Glutamatergic neuron (in vitro differentiated cells): ENCODE measurements around the gene BRI3. TPM values are rescaled to one million over a fixed set of nuclear protein-coding genes. Genes with fewer than 3 reads are reported as not detected.

Experiments used
- DNase-seq: peaks from one replicate; pipeline ENCODE4 v3.0.0; 2022
- H3K27ac Mint-ChIP-seq: one replicate; pipeline ENCODE4 v1.8.0; 2020; ENCODE audit warnings: mild to moderate bottlenecking, mixed read lengths, inconsistent platforms; ENCODE audit not compliant: unreplicated experiment
- H3K27me3 Mint-ChIP-seq: one replicate; pipeline ENCODE4 v1.8.0; 2020; ENCODE audit warnings: mild to moderate bottlenecking, moderate library complexity, mixed read lengths, inconsistent platforms; ENCODE audit not compliant: unreplicated experiment
- H3K36me3 Mint-ChIP-seq: one replicate; pipeline ENCODE4 v1.8.0; 2020; ENCODE audit warnings: mild to moderate bottlenecking, mixed read lengths, inconsistent platforms; ENCODE audit not compliant: unreplicated experiment
- H3K4me1 Mint-ChIP-seq: one replicate; pipeline ENCODE4 v1.8.0; 2020; ENCODE audit warnings: mild to moderate bottlenecking, low read depth, mixed read lengths, inconsistent platforms; ENCODE audit not compliant: unreplicated experiment
- H3K4me3 Mint-ChIP-seq: one replicate; pipeline ENCODE4 v1.8.0; 2020; ENCODE audit warnings: mild to moderate bottlenecking, mixed read lengths, inconsistent platforms; ENCODE audit not compliant: unreplicated experiment
- H3K9me3 Mint-ChIP-seq: one replicate; pipeline ENCODE4 v1.8.0; 2020; ENCODE audit warnings: mild to moderate bottlenecking, moderate library complexity, mixed read lengths, inconsistent platforms; ENCODE audit not compliant: unreplicated experiment
- CTCF ChIP-seq: fragments of 200-600 bp; sonication (generic); IDR thresholded peaks from one replicate; pipeline ENCODE4 v1.5.0; 2021; ENCODE audit not compliant: partially characterized antibody, unreplicated experiment
- total RNA-seq: library from RNA; stranded (reverse); fragmentation: NEBNext Ultra II Directional; extraction: Animal tissue kit (Norgen Biotek cat#: 25700); gene quantifications from one replicate; pipeline ENCODE4 v1.2.1, GENCODE V29; 2021; ENCODE audit not compliant: unreplicated experiment

Gene BRI3
- total RNA-seq, 1 donor from 2014 or later = 176 TPM

GRCh38 chr7:98305951-98306535 lies 24.6 kb downstream of the BRI3 start:
- Mint-ChIP-seq H3K9me3 (peaks cover 4% of the 10 kb centered on the region), H3K27me3 (peaks cover under 1% of the 10 kb centered on the region), H3K27ac (no peak overlapping the region), H3K36me3 (no peaks in the 10 kb centered on the region), H3K4me1 (peaks cover 4% of the 10 kb centered on the region), H3K4me3 (no peak overlapping the region)
- no peak for DNase-seq
- TF ChIP-seq CTCF = no peak

GRCh38 chr7:98307971-98308466 lies 26.5 kb downstream of the BRI3 start:
- Mint-ChIP-seq H3K27ac (no peak overlapping the region), H3K36me3 (no peaks in the 10 kb centered on the region), H3K4me3 (no peak overlapping the region), H3K4me1 (peaks cover 3% of the 10 kb centered on the region), H3K27me3 (no peaks in the 10 kb centered on the region), H3K9me3 (peaks cover 3% of the 10 kb centered on the region)
- TF ChIP-seq CTCF = no peak
- DNase-seq = no peak

- H3K4me3 Mint-ChIP-seq = no peak overlapping the region
- H3K9me3 Mint-ChIP-seq = peaks cover 2% of the 10 kb centered on the region
Measured at GRCh38 chr7:98309566-98309965, 28.1 kb downstream of the BRI3 start.

GRCh38 chr7:98312201-98312600 lies 30.7 kb downstream of the BRI3 start:
- Mint-ChIP-seq H3K36me3 (peaks cover 1% of the 10 kb centered on the region), H3K27ac (no peak overlapping the region), H3K4me1 (no peaks in the 10 kb centered on the region), H3K4me3 (no peak overlapping the region), H3K9me3 (peaks cover 4% of the 10 kb centered on the region), H3K27me3 (no peaks in the 10 kb centered on the region)
- DNase-seq = no peak
- no peak for TF ChIP-seq CTCF

More at GRCh38 chr7:98309566-98309965, 28.1 kb downstream of the BRI3 start:
- Mint-ChIP-seq H3K27ac (no peak overlapping the region), H3K4me1 (peaks cover 3% of the 10 kb centered on the region), H3K36me3 (no peaks in the 10 kb centered on the region), H3K27me3 (no peaks in the 10 kb centered on the region)
- TF ChIP-seq CTCF = no peak
- no peak for DNase-seq

GRCh38 chr7:98314469-98314868 lies 33.0 kb downstream of the BRI3 start:
- no peak overlapping the region for H3K27ac Mint-ChIP-seq
- H3K4me1 Mint-ChIP-seq = no peaks in the 10 kb centered on the region

More at GRCh38 chr7:98314469-98314868, 33.0 kb downstream of the BRI3 start:
- Mint-ChIP-seq H3K27me3 (peaks cover 4% of the 10 kb centered on the region), H3K36me3 (peaks cover 9% of the 10 kb centered on the region), H3K4me3 (no peak overlapping the region), H3K9me3 (peaks cover 3% of the 10 kb centered on the region)
- no peak for TF ChIP-seq CTCF
- no peak for DNase-seq
